BJ (cell line): ENCODE results near the gene B4GAT1. TPM values are rescaled to one million over a fixed set of nuclear protein-coding genes. Genes with fewer than 3 reads are reported as not detected.
"Not testable (repeated sequence)": the region's sequence is repeated elsewhere in the genome, so short reads cannot be mapped to it uniquely, and the experiment has no call there.

Experiments
- CTCF ChIA-PET: fragments of 350-600 bp; formaldehyde crosslinking; extraction: SDS; loops from one replicate; lab custom pipeline; 2021; ENCODE audit warnings: antibody characterized with exemption, inconsistent platforms; lab: Yijun Ruan, JAX
- POLR2A ChIA-PET: fragments of 300-600 bp; sonication (Branson Sonifier 250); formaldehyde crosslinking; extraction: SDS; loops from one replicate; lab custom pipeline; 2021; ENCODE audit warnings: antibody characterized with exemption; lab: Charles Lee
- DNase-seq: peaks from one replicate; pipeline ENCODE4 v3.0.0-alpha.2; 2011; ENCODE audit warnings: low read depth
- H3K27me3 ChIP-seq: 2 replicates; pipeline ENCODE4 v1.6.0; 2011; ENCODE audit warnings: low read length; ENCODE audit not compliant: control insufficient read depth, insufficient read depth
- H3K36me3 ChIP-seq: 2 replicates; pipeline ENCODE4 v1.5.1; 2011; ENCODE audit warnings: low read length; ENCODE audit not compliant: control insufficient read depth, insufficient read depth
- H3K4me3 ChIP-seq: 2 replicates; pipeline ENCODE4 v1.5.1; 2011; ENCODE audit warnings: low read depth, mild to moderate bottlenecking, control low read depth, low read length
- polyA plus RNA-seq: library from polyadenylated mRNA; depleted of rRNA; stranded (reverse); fragments of >200 nt; gene quantifications from 2 replicates; pipeline ENCODE4 v1.2.3, GENCODE V29; 2011
- TF ChIP-seq, protein P1 (sequence below): IDR thresholded peaks from 2 replicates; pipeline ENCODE4 v1.5.1; 2011; ENCODE audit warnings: low read depth, mild to moderate bottlenecking, control low read depth, inconsistent platforms, low read length, moderate library complexity; ENCODE audit not compliant: insufficient read depth

Gene B4GAT1
- polyA plus RNA-seq, 1 experiment, result 16.8 TPM

DNA sequence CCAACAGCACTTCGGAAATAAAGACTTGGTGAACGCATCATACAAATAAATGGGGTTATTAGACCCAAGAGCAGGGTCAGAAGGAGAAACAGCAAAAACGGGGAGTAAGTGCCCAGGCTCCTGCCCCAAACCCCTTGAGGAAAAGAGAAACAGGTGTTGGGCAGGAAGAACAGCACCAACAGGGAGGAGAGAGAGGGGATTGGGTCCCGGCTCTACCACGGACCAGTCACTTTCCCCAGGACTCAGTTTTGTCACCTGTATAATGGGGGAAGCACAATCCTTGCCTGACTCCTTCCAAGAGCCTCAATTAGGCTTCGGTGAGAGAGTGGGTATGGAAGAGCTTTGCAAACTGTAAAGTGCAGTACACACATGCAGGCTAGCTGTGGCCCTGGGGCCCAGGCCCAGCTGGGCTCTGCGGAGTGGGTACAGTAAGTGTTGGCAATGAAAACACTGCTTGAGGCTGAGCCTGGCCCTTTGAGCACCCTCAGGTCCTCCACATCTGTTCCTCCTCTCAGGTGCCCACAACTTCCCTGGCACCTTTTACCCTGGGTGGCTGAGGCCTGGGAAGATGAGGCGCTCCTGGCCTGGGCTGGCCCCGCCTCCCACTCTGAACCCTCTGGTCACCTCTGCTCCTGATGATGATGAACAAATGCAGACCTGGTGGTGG is 15.2 kb upstream of the B4GAT1 start:
- ChIA-PET CTCF (interaction anchor here (1.1 to 1.9 kb wide), 6 partner anchors 9 to 52 kb away, joined by 4 to 12 read pairs (median 6); no protein-coding TSS in a partner anchor), POLR2A (no interaction called here)
- no peak for DNase-seq
- no peak overlapping the region for H3K4me3 ChIP-seq
- no peaks in the 10 kb centered on the region for H3K27me3 ChIP-seq
- no peaks in the 10 kb centered on the region for H3K36me3 ChIP-seq
- TF ChIP-seq, protein P1, sequence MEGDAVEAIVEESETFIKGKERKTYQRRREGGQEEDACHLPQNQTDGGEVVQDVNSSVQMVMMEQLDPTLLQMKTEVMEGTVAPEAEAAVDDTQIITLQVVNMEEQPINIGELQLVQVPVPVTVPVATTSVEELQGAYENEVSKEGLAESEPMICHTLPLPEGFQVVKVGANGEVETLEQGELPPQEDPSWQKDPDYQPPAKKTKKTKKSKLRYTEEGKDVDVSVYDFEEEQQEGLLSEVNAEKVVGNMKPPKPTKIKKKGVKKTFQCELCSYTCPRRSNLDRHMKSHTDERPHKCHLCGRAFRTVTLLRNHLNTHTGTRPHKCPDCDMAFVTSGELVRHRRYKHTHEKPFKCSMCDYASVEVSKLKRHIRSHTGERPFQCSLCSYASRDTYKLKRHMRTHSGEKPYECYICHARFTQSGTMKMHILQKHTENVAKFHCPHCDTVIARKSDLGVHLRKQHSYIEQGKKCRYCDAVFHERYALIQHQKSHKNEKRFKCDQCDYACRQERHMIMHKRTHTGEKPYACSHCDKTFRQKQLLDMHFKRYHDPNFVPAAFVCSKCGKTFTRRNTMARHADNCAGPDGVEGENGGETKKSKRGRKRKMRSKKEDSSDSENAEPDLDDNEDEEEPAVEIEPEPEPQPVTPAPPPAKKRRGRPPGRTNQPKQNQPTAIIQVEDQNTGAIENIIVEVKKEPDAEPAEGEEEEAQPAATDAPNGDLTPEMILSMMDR, result no peak

DNA sequence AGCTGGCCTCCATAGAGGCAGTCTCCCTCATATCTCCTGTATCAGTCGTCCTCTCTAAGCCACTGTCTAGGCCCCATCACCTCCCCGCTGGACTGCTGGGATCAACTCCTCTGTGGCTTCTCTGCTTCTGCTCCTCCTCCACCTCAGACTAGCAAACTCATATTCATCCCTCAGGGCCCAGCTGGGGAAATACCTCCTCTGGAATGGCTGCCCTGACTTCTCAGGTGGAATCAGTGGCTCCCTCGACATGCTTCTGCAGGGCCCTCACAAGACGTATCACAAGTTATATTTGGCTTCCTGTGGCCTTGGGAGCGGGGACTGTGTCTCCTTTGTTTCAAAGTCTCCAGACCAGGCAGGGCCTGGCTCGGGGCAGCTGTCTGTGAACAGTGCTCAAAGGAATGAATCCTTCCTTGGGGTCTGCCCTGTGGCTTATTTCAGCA is 14.1 kb upstream of the B4GAT1 start:
- Histone ChIP-seq H3K36me3 (no peaks in the 10 kb centered on the region), H3K27me3 (no peaks in the 10 kb centered on the region), H3K4me3 (no peak overlapping the region)
- ChIA-PET POLR2A (no interaction called here), CTCF (interaction anchor here (0.7 to 2.1 kb wide), 4 partner anchors 15 to 218 kb away, joined by 3 to 12 read pairs (median 6); no protein-coding TSS in a partner anchor)
- DNase-seq, result no peak
- TF ChIP-seq, protein P1, result no peak

DNA sequence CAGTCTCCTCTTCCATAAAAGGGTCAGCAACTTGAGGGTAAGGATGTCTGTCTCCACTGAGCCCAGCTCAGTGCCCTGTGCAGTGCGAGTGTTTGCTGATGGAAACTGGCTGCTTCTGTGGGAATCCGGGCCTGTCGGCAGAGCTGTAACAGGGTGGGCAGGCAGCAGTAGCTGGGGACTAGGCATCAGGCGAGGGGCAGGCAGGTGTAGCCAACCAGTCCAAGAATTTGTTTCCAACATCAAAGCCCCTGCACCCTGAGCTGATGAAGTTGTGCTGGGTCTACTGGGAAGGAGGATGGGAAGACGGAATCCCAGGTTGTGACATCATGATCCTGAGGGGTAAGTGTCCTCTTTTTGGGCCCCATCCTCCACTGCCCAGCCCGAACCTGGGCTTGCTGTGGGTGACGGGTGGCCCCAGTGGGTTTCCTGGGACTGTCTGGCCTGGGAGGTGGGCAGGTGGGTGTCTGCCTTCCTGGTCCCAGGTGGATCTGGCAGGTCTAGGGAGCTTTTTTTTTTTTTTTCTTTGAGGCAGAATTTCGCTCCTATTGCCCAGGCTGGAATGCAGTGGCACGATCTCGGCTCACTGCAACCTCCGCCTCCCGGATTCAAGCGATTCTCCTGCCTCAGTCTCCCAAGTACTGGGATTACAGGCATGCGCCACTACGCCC is 13.1 kb upstream of the B4GAT1 start:
- ChIA-PET CTCF (interaction anchor here (0.6 to 2.1 kb wide), 6 partner anchors 16 to 219 kb away, joined by 3 to 12 read pairs (median 3); no protein-coding TSS in a partner anchor), POLR2A (no interaction called here)
- H3K4me3 ChIP-seq, result no peak overlapping the region
- no peaks in the 10 kb centered on the region for H3K27me3 ChIP-seq
- TF ChIP-seq, protein P1, result no peak
- no peak for DNase-seq
- no peaks in the 10 kb centered on the region for H3K36me3 ChIP-seq

DNA sequence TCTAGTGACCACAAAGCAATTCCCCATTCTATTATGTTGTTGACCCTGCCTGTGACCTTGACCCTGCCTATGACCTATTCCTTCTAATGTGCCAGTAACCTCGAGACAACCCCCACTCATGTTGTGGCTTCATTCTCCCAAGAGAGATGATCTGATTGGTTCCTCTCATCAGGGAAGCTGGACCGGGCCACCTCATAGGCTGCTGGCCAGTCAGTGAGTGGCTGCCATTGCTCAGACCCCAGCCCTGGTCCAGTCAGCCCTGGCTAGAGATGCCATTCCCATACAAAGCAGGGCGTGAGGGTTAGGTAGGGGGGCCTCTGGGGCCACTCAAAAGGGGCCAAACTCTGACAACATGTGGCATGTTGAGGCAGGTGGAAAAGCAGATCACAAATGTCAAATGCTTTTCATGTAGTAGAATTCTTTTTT is 12.2 kb upstream of the B4GAT1 start:
- POLR2A ChIA-PET, result no interaction called here
- Histone ChIP-seq H3K36me3 (no peaks in the 10 kb centered on the region), H3K27me3 (no peaks in the 10 kb centered on the region), H3K4me3 (no peak overlapping the region)
- CTCF ChIA-PET, result interaction anchor here (1.0 kb wide), 1 partner anchor 29 kb away, joined by 3 read pairs; no protein-coding TSS in a partner anchor
- no peak for DNase-seq
- TF ChIP-seq, protein P1, result no peak

DNA sequence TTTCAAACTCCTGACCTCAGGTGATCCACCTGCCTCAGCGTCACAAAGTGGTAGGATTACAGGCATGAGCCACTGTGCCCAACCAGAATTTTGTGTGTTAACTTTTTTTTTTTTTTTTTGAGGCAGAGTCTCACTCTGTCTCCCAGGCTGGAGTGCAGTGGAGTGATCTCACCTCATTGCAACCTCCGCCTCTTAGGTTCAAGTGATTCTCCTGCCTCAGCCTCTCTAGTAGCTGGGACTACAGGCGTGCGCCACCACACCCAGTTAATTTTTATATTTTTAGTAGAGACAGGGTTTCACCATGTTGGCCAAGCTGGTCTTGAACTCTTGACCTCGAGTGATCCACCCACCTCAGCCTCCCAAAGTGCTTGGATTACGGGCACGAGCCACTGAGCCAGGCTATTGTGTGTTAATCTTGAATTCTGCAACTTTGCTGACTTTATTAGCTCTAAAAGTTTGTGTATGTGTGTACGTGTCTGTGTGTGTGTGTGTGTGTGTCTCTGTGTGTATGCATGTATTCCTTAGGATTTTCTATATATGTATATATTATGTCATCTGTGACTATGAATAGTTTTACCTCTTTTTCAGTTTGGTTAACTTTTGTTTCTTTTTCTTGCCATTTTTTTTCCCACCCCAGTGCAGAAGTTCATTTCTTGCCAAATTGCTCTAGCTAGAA is 3.3 kb upstream of the B4GAT1 start:
- H3K27me3 ChIP-seq, DNase-seq, H3K4me3 ChIP-seq, H3K36me3 ChIP-seq, POLR2A ChIA-PET: not testable (repeated sequence)
- CTCF ChIA-PET, result interaction anchor here (0.6 to 3.5 kb wide), 5 partner anchors 12 to 763 kb away, joined by 3 to 11 read pairs (median 5); no protein-coding TSS in a partner anchor
